Measurements from ENCODE around the gene SEC23B.
"Not testable (repeated sequence)": the region's sequence is repeated elsewhere in the genome, so short reads cannot be mapped to it uniquely, and the experiment has no call there.

Gene SEC23B

GRCh38 chr20:18481596-18481995, 26.1 kb upstream of the SEC23B start:
- TF ChIP-seq CTCF (IDR thresholded peaks at IDR 0.05; ENCODE audit: control insufficient read depth, extremely low read depth, insufficient read depth): no peak
- no peak overlapping the region for H3K4me3 ChIP-seq (ENCODE audit: low read depth, low read length)

GRCh38 chr20:18488301-18488700, 19.4 kb upstream of the SEC23B start:
- H3K4me3 ChIP-seq (ENCODE audit: low read depth, low read length): no peak overlapping the region
- TF ChIP-seq CTCF (IDR thresholded peaks at IDR 0.05; ENCODE audit: control insufficient read depth, extremely low read depth, insufficient read depth): no peak
- DNase-seq (ENCODE audit: low read depth): no peak

More at GRCh38 chr20:18481596-18481995, 26.1 kb upstream of the SEC23B start:
- no peak for DNase-seq (ENCODE audit: low read depth)

- peak; percentile 49 for DNase-seq (ENCODE audit: low read depth)
- no peak for TF ChIP-seq CTCF (IDR thresholded peaks at IDR 0.05; ENCODE audit: control insufficient read depth, extremely low read depth, insufficient read depth)
- H3K4me3 ChIP-seq (ENCODE audit: low read depth, low read length): peak overlapping the region; percentile 81
These were observed 11.7 kb upstream of the SEC23B start for GRCh38 chr20:18496042-18496441.

- TF ChIP-seq CTCF (IDR thresholded peaks at IDR 0.05; ENCODE audit: control insufficient read depth, extremely low read depth, insufficient read depth): no peak
- peak; percentile 55 for DNase-seq (ENCODE audit: low read depth)
- peak within 1 kb of the TSS; percentile 81 for H3K4me3 ChIP-seq (ENCODE audit: low read depth, low read length)
These were observed 10.8 kb upstream of the SEC23B start, which contains the start of gene RBBP9 for GRCh38 chr20:18496740-18497592. TSS of gene RBBP9 (minus strand) at chr20:18497225. CDS start at chr20:18497167, 58 bp downstream.

GRCh38 chr20:18497603-18498002, 10.1 kb upstream of the SEC23B start:
- no peak for TF ChIP-seq CTCF (IDR thresholded peaks at IDR 0.05; ENCODE audit: control insufficient read depth, extremely low read depth, insufficient read depth)
- DNase-seq (ENCODE audit: low read depth): no peak
- no peak overlapping the region; the same call in 1 of the 2 replicates for H3K4me3 ChIP-seq (ENCODE audit: low read depth, low read length)

GRCh38 chr20:18501672-18502071, 6.1 kb upstream of the SEC23B start:
- DNase-seq (ENCODE audit: low read depth); H3K4me3 ChIP-seq (ENCODE audit: low read depth, low read length): not testable (repeated sequence)

- no peak for DNase-seq (ENCODE audit: low read depth)
- no peak overlapping the region for H3K4me3 ChIP-seq (ENCODE audit: low read depth, low read length)
- no peak for TF ChIP-seq CTCF (IDR thresholded peaks at IDR 0.05; ENCODE audit: control insufficient read depth, extremely low read depth, insufficient read depth)
These were observed 3.2 kb upstream of the SEC23B start for GRCh38 chr20:18504479-18505060.

All from LNCaP clone FGC (cell line).